Hematopoietic multipotent progenitor cell treated with erythropoietin and hydrocortisone succinate and interleukin-3 and kit ligand, for 6 days (in vitro differentiated cells): ENCODE results near the gene SLC39A11.
"Not testable (repeated sequence)": the region's sequence is repeated elsewhere in the genome, so short reads cannot be mapped to it uniquely, and the experiment has no call there.

Source experiments
- DNase-seq: peaks from one replicate; pipeline ENCODE4 v3.0.0-alpha.2; 2015

Gene SLC39A11

DNA sequence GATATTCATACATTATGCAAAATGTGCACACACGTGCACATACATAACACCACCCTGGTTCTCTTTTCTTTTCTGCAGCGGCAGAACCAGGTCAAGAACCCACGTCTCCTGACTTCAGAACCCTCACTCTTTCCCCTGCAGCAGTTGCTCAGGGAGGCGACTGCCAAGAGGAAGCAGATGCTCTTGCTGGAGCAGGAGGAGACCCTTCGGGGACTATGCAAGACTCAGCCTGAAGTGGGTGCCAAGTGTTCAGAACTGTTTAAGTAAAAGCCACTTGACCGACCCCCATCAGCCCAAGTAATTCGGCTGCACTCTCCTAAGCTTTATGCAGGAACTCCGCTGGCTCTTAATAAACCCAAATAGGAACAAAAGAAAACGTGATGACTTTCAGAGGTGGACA lies 193.8 kb downstream of the SLC39A11 start:
- DNase-seq: no peak

DNA sequence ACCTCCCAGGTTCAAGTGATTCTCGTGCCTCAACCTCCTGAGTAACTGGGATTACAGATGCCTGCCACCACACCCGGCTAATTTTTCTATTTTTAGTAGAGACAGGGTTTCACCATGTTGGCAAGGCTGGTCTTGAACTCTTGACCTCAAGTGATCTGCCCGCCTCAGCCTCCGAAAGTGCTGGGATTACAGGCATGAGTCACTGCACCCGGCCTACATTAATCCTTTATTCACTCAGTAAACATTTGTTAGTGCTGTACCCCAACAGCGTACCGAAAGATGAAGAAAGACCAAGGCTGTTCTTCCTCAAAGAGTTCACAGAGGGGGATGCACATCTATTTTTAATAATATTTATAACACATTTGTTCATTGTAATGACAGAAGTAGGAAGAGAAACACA lies 196.2 kb downstream of the SLC39A11 start:
- not testable (repeated sequence) for DNase-seq

DNA sequence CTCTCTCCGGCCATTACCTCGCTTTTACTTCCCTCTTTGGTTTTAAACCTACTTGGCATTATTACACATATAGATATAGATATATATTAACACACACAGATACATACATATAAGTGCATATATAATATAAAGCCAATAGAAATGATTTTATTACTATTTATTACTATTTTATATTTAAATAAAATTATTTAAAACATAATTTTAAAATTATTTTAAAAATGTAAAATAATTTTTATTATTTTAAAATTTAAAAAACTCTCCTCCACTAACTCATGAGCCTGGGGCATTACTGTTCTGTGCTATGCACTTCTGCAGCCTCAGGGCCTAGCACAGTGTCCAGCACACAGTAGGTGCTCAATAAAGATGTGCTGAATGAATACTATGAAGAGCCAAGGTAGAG lies 200.9 kb downstream of the SLC39A11 start:
- DNase-seq: no peak

DNA sequence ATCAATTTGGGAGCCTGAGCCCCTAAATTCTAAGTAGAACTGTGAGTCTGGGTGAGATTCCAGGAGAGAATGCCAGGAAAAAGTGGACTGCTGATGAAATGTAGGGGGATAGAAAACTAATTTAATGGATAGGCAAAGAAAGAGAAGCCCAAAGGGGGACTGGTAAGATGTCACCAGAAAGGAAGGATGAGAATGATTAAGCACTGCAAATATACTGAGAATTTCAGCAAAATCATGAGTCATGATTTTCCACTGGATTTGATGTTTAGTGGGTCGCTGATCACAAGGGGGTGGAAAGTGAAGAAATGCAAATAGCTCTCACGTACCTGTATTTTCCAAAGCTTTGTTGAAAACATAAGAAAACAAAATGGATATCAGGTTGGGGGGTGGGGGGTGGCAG lies 201.8 kb downstream of the SLC39A11 start:
- DNase-seq: no peak

DNA sequence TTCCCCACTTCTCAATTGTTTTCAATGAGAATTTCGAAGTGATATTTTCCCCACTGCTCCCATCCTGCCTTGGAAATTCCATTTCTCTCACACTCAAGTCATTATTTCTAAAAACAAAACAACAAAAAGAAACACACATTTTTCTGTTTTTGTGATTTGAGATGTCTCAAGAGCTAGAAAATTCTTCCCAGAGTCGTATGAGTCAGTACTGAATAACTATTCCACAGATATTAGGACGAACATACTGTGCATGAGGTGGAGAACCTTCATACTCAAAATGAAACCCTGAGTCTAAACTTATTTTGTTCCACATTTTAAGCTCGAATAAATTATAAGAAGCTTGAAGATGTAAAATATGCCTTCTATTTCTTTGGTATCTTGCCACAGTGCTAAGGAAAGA lies 204.6 kb downstream of the SLC39A11 start:
- no peak for DNase-seq

DNA sequence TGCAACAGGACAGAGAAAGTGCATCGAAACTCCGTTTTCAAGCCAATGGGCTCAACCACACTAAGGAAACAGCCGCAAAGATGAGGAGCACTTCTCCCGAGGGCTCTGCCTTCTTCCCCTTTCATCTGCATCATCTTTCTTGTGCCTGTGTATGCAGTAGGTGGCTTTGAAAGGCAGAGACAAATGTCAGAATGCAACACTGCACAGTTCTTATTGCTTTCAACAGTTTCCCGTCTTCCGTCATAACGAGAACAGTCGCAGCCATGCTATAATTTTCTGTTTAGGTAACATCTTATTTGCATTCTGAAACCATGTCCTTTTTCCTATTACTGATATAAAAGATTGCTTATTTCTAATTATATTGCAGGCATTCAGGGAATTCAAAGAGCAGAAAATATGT lies 205.2 kb downstream of the SLC39A11 start:
- no peak for DNase-seq

DNA sequence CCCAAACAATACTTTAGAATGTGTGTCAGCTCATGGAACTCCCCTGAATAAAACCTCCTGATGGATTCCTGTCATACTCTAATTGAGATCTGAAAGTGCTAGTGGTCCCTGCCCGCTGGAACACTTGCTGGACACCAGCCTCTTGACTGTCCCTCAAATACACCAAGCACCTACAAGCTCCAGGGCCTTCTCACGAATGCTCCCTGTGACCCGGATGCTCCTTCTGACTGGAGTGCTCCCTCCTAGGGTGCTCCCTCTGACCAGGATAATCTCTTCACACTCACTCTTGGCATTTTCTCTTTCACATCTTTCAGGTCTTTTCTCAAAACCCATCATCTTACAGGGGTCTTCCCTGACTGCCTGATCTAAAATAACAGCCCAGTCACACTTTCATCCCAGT lies 205.9 kb downstream of the SLC39A11 start:
- no peak for DNase-seq

DNA sequence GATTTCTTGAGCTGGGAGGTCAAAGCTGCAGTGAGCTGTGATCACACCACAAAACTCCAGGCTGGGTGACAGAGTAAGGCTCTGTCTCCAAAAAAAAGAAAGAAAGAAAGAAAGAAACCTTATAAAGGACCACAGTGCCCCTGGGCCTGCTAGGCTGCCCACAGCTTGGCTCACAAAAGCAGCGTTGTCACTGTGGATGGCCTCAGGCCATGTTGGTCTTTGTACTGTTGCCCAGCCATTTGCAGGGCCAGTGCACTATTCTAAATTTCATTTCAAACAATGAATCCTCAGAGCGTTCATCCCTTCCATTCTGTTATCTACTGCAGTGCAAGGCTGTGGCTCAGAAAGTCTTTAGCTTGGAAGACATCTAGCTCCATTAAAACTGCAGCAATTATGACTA lies 208.4 kb downstream of the SLC39A11 start:
- DNase-seq: no peak

DNA sequence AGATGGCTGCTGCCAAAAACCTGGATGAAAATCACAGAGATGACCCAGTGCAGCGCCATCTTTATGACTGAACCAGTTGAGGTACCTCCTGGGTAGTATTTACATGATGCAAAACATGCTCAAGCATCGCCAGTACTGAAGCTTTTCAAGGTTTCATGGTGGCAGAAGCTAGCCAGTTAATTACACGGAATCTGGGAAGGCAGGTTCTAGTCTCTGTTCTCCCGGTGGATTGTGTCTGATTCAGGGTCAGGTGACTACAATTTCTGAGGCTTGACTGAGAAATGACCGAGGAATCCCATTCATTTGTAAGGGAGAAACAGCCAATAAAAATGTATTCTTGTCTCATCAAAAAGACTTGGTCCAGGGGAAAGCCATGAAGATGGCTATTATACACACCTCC lies 209.1 kb downstream of the SLC39A11 start:
- DNase-seq: no peak

DNA sequence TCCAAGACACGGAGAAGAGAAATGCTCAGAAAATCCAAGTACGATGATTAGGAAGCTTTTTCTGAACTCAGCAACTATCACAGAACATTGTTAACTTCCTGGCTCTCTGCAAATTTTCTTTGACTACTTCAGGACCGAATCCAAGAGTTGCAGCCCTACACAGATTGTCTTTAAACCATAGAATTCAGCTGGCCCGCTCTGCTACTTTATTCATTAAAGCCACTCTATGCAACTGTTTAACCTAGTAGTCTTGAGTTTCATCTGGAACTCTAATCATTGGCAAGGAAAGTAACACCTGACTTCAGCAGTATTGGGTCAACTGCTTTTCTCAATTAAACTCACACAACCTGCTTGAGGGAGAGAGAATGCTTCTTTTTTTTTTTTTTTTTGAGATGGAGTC lies 210.1 kb downstream of the SLC39A11 start:
- no peak for DNase-seq

DNA sequence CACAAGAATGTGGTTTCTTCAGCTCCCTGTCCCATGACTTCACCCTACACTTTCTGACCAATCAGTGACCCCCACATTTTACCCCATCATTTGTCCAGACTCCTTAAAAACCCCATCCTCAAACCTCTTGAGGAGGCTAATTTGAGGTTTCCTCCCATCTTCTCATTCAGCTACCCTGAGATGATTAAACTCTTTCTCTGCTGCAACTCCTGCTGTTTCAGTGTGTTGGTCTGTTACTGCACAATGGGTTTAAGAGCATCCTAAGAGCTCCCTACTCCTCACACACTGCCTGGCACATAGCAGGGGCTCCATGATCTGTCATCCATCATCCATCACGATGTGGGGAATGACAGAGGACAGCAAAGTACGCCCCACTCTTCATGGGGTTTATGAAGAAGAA lies 212.6 kb downstream of the SLC39A11 start:
- no peak for DNase-seq

DNA sequence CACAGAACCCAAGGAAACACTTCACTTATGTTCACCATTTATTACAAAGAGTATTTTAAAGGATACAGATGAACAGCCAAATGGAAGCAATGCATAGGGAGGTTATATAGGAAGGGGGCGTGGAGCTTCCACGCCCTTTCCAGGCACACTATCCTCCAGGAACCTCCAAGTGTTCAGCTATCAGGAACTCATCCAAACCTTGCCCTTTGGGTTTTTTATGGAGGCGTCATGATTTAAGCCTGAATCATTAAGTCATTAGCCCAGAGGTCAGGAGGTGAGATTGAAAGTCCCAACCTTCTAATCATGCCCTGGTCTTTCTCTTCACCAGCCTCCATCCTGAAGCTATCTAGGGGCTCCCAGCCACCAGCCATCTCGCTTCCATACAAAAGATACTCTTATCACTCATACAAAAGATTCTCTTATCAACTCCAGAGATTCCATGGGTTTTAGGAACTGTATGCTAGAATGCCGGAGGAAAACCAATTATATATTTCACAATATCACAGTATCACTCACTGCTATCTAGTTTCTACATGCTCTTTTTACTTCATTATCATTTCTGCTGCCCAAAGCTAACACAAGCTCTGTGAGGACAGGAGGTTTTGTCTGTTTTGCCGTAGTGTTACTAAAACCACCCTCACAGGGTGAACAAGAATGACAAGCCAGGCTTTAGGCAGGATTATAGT lies 213.4 kb downstream of the SLC39A11 start:
- DNase-seq: no peak

DNA sequence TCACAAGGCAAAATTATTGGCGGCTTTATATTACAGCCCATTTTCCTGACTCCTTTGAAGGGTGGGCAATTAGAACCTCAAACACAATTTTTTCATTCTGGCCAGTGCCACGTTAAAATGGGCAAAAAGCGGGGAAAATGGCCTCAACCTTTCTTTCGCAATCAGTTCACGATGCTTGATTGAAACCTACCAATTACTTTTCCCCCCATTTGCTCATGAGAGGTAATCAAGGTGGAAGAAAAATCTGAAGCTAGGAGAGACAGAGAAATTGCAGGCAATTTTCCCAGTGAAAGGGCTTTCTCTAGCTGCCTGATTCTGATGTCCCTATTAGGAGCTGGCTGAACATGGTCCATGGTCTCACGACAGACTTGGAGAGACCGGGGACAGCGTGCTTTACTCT lies 215.1 kb downstream of the SLC39A11 start:
- no peak for DNase-seq

DNA sequence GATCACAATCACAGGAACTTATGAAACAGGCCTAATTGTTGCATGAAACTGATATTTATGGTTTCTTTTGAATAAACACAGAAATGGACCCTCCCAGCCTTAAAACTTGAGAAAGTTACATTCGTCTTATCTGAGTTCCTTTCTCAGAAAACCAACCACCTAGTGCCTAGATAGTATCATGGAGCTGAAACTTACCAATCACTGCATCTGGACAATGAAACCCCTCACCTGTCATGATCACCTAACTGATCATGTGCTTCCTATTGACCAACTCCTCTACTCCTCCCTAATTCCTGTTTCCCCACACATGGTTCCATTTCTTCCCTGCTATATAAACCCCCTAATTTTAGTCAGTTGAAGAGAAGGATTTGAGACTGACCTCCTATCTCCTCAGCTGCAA lies 216.1 kb downstream of the SLC39A11 start:
- DNase-seq: no peak

DNA sequence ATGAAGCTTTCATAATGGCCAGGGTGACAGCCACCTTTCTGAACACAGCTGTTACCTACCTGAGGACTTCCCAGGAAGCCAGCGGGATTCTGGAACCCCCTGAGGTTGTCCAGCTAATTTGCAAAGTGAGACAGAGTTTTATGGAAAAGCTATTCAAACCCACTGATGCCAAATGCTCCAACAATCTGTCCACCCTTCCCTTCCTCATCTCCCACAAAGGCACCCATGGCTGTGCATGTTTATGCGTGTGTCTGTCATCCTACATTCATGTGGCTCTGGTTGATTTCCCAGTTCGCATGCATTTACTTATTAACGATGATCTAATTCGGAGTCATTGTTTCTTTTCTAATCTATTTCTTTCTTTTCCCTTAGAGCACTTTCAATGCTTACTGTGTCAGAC lies 217.1 kb downstream of the SLC39A11 start:
- no peak for DNase-seq

DNA sequence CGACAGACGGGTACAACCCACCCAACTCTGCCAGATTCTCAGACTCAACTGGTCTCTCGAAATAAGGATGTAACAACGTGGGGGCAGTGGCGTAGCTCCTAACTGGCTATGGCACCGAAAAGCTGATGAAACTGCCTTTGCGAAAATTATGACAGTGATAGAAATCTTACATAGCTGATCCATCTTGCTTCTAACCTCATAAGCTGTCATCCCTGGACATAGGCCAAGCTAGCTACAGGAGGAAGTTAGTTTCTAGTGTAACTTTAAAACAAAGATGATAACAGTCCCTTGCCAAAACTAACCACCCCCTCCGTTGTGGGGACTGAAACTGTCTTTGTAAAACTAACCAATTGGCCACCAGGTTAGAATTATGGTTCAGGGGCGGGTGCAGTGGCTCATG lies 220.1 kb downstream of the SLC39A11 start:
- peak; percentile 81 for DNase-seq

DNA sequence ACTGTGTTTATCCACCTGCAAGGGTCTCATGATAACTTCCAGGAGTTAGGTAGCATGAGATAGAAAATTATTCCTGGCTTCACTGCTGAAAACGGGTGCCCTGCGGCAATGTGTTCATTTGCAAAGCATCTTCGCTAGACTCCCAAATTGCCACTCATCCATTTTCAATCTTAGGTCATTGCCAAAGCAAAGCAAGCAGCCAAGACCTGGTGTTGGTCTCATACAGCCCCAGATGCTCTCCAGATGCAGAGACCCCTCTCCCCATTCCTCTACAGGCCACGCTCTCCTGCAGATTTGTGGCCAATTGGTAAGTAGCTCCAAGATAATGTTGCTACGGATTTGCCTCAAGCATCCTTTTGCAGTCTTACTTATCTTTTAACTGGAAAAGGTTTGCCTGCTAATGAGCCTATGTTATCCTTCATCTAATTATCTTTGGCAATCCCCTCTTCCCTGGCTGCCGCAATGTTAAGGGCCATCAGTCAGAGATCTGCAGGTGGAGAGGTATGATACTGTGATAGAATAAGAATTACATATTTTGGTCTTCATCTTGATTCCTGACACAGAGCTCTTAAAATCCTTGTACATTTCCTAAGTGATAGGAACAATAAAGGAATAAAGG lies 222.0 kb downstream of the SLC39A11 start:
- DNase-seq: no peak

DNA sequence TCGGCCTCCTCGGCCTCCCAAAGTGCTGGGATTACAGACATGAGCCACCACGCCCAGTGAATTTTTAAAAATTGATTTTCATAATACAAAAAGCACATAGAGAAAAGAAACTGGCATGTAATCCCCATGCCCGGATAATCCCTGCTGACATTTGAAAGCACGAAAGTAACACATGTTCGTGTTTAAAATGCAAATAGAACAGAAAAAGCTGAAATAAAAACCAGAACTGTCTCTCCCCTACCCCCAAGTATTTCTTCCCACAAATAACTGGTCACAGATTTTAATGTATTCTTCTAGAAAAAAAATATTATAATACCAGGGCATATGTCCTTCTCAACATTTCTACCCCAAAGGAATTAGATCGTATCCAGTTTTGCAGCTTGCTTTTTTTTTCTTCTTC lies 222.9 kb downstream of the SLC39A11 start:
- no peak for DNase-seq

DNA sequence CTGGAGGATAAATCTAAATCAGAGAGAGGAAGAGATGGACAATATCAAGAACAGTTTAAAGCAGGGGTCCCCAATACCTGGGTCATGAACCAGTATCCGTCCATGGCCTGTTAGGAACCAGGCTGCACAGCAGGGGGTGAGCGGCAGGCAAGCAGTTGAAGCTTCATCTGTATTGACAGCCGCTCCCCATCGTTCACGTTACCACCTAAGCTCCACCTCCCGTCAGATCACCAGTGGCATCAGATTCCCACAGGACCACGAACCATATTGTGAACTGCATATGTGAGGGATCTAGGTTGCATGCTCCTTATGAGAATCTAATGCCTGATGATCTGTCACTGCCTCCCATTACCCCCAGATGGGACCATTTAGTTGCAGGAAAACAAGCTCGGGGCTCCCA lies 226.5 kb downstream of the SLC39A11 start:
- no peak for DNase-seq

DNA sequence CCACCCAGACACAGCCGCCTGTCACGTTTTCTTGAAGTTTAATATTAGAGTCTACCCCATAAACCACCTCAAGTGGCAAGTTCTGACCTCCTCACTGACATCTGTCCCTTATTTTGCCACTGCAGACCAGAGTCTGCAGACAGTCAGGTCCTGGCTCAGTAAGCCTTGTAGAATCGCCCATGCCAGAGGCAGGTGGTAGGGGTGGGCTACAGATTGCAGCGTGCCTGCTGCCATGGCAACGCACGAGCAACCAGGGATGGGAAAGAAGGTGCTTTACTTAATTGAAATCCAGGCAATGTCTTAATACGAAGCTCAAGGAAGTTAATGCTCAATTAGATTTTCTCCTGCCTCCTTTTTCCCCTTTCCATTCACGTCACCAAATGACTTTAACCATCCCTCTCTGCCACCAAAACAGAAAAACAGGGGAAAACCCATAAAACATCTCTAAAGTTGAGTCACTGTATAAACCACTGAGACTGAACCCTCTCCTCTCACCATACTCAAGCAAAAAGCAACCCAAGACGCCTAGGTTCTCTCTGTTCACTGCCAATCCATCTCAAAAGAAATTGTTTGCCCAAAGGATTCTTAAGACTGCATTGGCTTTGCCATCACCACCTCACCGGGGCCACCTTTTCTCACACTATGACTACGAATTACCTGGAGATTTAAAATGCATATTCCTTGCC lies 228.8 kb downstream of the SLC39A11 start:
- no peak for DNase-seq

DNA sequence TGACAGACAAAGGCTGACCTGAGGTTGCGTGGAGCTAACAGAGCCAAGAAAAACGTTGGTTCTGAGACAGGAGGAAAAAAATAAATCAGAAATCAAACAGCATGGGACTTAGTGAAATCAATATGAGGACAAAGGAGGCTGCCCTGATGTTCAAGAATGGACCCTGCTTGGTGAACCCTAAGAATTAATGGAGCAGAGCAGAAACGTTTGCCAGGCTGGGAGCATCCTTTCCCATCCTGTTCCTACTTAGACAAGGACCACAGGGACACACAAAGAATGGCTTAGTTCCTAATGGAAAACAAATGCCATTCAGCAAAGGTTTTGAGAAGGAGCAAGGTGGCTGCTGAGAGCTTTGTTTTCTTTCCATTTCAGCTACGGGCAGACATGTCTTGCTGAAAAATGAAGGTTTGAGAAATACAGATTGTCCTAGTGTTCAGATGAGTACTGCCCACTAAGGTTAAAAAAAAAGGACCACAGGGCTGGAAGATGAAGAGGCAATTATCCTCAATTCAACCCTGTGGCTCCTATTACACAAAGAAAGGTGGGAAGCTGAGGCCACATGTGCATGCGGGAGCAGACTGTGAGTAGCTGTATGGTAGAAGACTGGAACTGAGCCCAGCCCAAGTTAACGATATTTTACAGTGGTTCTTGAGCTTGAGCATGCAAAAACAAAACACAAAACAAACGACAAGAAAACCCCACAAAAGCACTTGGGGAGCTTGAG lies 230.1 kb downstream of the SLC39A11 start:
- DNase-seq: no peak

DNA sequence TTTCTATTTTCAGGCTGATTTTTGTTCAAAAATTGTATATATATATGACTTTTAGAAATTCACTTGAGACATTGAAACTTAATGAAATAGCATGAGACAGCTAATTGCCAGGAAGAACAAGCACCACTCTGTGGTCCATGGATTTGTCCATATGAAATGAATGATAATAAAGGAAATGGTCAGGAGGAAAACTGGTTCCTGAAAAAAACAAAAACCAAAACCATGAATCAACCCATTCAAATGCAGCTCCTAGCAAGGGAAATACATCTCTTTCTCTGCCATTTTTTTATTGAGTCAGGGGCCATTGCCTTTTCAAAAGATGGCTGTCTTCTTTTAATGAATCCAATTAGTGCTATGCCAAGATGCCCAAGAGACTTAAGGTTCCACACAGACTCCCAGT lies 230.7 kb downstream of the SLC39A11 start:
- DNase-seq: no peak

DNA sequence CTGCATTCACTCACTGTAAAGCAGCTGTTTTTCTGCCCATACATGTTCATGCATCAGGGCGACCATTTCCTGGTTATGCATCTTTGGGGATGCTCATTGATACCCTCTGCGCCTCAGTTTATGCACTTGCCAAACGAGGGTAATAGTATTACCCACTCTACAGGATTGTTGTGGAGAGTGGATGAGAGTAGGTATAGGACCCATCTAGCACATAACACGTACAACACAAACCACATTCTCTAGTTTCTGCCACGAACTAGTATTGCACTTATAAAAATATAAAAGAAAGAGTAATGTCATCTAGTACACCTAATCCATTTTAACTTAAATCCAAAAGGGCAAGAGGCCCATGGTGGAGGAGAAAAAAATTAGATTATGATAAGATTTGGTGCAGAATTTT lies 231.7 kb downstream of the SLC39A11 start:
- no peak for DNase-seq
